NCI-H2196 treated with DMSO at 0.1 percent for 48 hours (cell line): Measurements from ENCODE around the gene TEX19.
A peak's percentile ranks its signal among the peaks of the same experiment; 100 is the strongest.
"Not testable (repeated sequence)": the region's sequence is repeated elsewhere in the genome, so short reads cannot be mapped to it uniquely, and the experiment has no call there.

ENCODE experiments used
- DNase-seq: peaks from one replicate; lab custom pipeline; 2025; ENCODE audit not compliant: unreplicated experiment; lab: John Stamatoyannopoulos, UW

TEX19 gene

GRCh38 chr17:82407255-82407654 is 48.2 kb downstream of the TEX19 start:
- DNase-seq: no peak

- no peak for DNase-seq
These were observed 49.4 kb downstream of the TEX19 start for GRCh38 chr17:82408288-82408937.

DNA sequence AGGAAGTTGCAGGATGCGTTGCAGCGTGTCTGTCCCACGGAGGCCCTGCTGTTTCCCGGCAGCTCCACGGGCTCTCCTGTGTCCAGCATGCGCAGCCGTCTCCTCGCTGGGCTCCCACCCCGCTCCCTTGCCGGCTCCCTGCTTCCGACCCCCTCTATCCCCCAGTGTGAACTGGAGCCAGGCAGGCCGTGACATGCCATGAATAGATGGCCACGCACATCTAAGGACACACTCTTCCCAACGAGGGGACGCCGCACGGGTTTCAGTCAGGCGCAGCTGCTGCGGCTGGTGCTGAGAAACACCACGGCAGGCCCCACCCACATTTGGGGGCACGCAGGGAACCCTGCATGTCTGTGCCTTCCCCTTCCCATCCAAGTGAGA is 49.9 kb downstream of the TEX19 start:
- DNase-seq: no peak

- no peak for DNase-seq
These were observed 51.1 kb downstream of the TEX19 start for GRCh38 chr17:82410014-82410716.

GRCh38 chr17:82411396-82412053 is 52.5 kb downstream of the TEX19 start:
- no peak for DNase-seq

- not testable (repeated sequence) for DNase-seq
These were observed 53.0 kb downstream of the TEX19 start for GRCh38 chr17:82412081-82412480.

DNA sequence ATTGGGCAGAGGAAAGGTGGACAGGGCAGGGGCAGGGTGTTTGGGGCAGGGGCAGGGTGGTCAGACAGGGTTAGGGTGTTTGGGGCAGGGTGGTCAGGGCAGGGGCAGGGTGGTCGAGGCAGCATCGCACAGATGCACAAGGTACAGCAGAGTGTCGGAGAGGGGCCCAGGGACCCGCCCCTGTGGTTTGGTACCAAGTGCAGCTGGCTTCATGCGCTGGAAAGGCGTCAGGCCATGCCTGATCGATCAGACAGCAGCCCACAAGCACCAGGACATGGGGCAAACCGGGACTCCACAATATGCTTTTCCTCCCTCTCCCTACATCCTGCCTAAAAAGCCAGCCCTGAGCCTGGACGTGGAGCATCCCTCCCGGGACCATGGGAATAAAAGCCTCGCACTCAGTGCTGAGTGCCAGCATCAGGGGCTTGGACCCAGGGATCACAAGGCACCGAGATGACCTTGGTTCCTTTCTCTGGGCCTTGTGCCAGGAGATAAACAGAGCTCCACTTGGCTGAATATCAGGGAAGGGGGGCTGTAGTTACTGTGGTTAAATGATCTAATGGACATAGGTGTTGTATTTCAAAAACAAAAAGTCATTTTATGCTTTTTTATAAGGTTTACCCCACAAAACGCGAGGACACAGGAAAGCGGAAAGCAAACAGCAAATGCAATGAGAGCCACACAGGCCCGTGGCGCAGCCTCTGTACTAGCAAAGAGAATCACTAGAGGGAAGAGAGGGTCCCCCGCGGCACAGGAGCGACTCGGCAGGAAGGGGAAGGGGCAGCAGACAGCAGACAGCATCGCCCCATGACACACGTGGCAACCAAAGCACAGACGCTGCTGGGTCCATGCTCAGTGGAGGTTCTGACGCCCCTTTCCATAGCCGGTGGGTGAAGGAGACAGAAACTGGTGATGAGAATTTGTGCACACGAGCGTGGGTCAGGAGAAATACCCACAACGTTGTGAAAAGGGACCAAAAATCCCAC is 53.8 kb downstream of the TEX19 start:
- peak; percentile 73 for DNase-seq
